ENCODE results near the gene AIFM2. TPM values are rescaled to one million over a fixed set of nuclear protein-coding genes. Genes with fewer than 3 reads are reported as not detected.

AIFM2 gene
- total and polyA plus RNA-seq, 2 experiments from 2014 or later = 5.4 to 6.6 TPM

GRCh38 chr10:70068925-70069324 lies 63.7 kb downstream of the AIFM2 start:
- H3K9me3 ChIP-seq (ENCODE audit: low read depth) = no peaks in the 10 kb centered on the region
- no peak overlapping the region for H3K27ac ChIP-seq
- H3K27me3 ChIP-seq = no peaks in the 10 kb centered on the region
- peaks cover 13% of the 10 kb centered on the region for H3K4me1 ChIP-seq (ENCODE audit: low read depth)
- no peak for DNase-seq (ENCODE audit: low read depth in 1 of 2, low spot score in 1 of 2)
- no peak overlapping the region for H3K4me3 ChIP-seq
- no peak for TF ChIP-seq CTCF (IDR thresholded peaks at IDR 0.05; ENCODE audit: low read depth, low read length)
- peaks cover 4% of the 10 kb centered on the region for H3K36me3 ChIP-seq

GRCh38 chr10:70067586-70067985 lies 65.0 kb downstream of the AIFM2 start:
- DNase-seq (ENCODE audit: low read depth in 1 of 2, low spot score in 1 of 2) = no peak

GRCh38 chr10:70066190-70066589 lies 66.4 kb downstream of the AIFM2 start:
- no peaks in the 10 kb centered on the region for H3K27me3 ChIP-seq
- DNase-seq (ENCODE audit: low read depth in 1 of 2, low spot score in 1 of 2) = no peak
- H3K4me1 ChIP-seq (ENCODE audit: low read depth) = peaks cover 5% of the 10 kb centered on the region
- no peak overlapping the region for H3K4me3 ChIP-seq
- peaks cover 4% of the 10 kb centered on the region for H3K36me3 ChIP-seq
- no peak for TF ChIP-seq CTCF (IDR thresholded peaks at IDR 0.05; ENCODE audit: low read depth, low read length)
- H3K9me3 ChIP-seq (ENCODE audit: low read depth) = no peaks in the 10 kb centered on the region
- H3K27ac ChIP-seq = no peak overlapping the region

More at GRCh38 chr10:70067586-70067985, 65.0 kb downstream of the AIFM2 start:
- Histone ChIP-seq H3K4me1 (ENCODE audit: low read depth) (peaks cover 8% of the 10 kb centered on the region), H3K4me3 (no peak overlapping the region), H3K9me3 (ENCODE audit: low read depth) (no peaks in the 10 kb centered on the region), H3K27ac (no peak overlapping the region), H3K36me3 (peaks cover 4% of the 10 kb centered on the region), H3K27me3 (no peaks in the 10 kb centered on the region)
- no peak for TF ChIP-seq CTCF (IDR thresholded peaks at IDR 0.05; ENCODE audit: low read depth, low read length)

- no peaks in the 10 kb centered on the region for H3K27me3 ChIP-seq
- H3K36me3 ChIP-seq = peaks cover 4% of the 10 kb centered on the region
- H3K4me1 ChIP-seq (ENCODE audit: low read depth) = peaks cover 5% of the 10 kb centered on the region
- DNase-seq (ENCODE audit: low read depth in 1 of 2, low spot score in 1 of 2) = no peak
- no peak for TF ChIP-seq CTCF (IDR thresholded peaks at IDR 0.05; ENCODE audit: low read depth, low read length)
- H3K9me3 ChIP-seq (ENCODE audit: low read depth) = no peaks in the 10 kb centered on the region
- peak overlapping the region; percentile 17 for H3K27ac ChIP-seq
- no peak overlapping the region for H3K4me3 ChIP-seq
Observed at GRCh38 chr10:70064486-70064885, 68.1 kb downstream of the AIFM2 start.

GRCh38 chr10:70063418-70064098 lies 69.1 kb downstream of the AIFM2 start:
- H3K27ac ChIP-seq = peak overlapping the region; percentile 17
- DNase-seq (ENCODE audit: low read depth in 1 of 2, low spot score in 1 of 2) = no peak
- H3K36me3 ChIP-seq = peaks cover 4% of the 10 kb centered on the region
- TF ChIP-seq CTCF (IDR thresholded peaks at IDR 0.05; ENCODE audit: low read depth, low read length) = no peak
- no peaks in the 10 kb centered on the region for H3K27me3 ChIP-seq
- H3K4me1 ChIP-seq (ENCODE audit: low read depth) = peaks cover 5% of the 10 kb centered on the region
- H3K4me3 ChIP-seq = no peak overlapping the region
- no peaks in the 10 kb centered on the region for H3K9me3 ChIP-seq (ENCODE audit: low read depth)

Other genes with a start within 250 kb of the AIFM2 start
- 160 and 161 TPM in 2 replicates for gene MACROH2A2, start 80.0 kb downstream of the AIFM2 start, total RNA-seq
- 130 and 142 TPM in 2 replicates for gene MACROH2A2, start 80.0 kb downstream of the AIFM2 start, polyA plus RNA-seq
- gene TYSND1, start 13.9 kb upstream of the AIFM2 start, total RNA-seq = 16.6 and 28.8 TPM in 2 replicates
- gene TYSND1, start 13.9 kb upstream of the AIFM2 start, polyA plus RNA-seq = 19.0 and 20.4 TPM in 2 replicates
- gene SAR1A, start 37.7 kb upstream of the AIFM2 start, total RNA-seq = 63.6 and 70.3 TPM in 2 replicates
- 77.8 and 86.0 TPM in 2 replicates for gene SAR1A, start 37.7 kb upstream of the AIFM2 start, polyA plus RNA-seq
- 44.9 and 54.3 TPM in 2 replicates for gene PPA1, start 100.6 kb upstream of the AIFM2 start, total RNA-seq
- 75.2 and 86.0 TPM in 2 replicates for gene PPA1, start 100.6 kb upstream of the AIFM2 start, polyA plus RNA-seq
- gene NPFFR1, start 151.2 kb upstream of the AIFM2 start, total RNA-seq = not detected in 2 replicates
- gene NPFFR1, start 151.2 kb upstream of the AIFM2 start, polyA plus RNA-seq = 0.06 TPM in 1 of 2 replicates, not detected in the other
- gene LRRC20, start 249.8 kb upstream of the AIFM2 start, total RNA-seq = 79.0 and 80.4 TPM in 2 replicates
- gene LRRC20, start 249.8 kb upstream of the AIFM2 start, polyA plus RNA-seq = 44.3 and 52.3 TPM in 2 replicates